WERI-Rb-1 (cell line): ENCODE data around the gene FARS2.

Experiments
- DNase-seq: peaks from one replicate; pipeline ENCODE4 v3.0.0-alpha.2; 2020
- H3K27ac ChIP-seq: fragments of 250-450 bp; sonication (Bioruptor Pico); 2 replicates; pipeline ENCODE4 v1.5.1; 2020; ENCODE audit warnings: mild to moderate bottlenecking, moderate library complexity
- H3K27me3 ChIP-seq: fragments of 250-450 bp; sonication (Bioruptor Pico); 2 replicates; pipeline ENCODE4 v1.5.1; 2021; ENCODE audit warnings: mild to moderate bottlenecking, low read depth, moderate library complexity; ENCODE audit not compliant: insufficient read depth, severe bottlenecking
- H3K36me3 ChIP-seq: fragments of 250-450 bp; sonication (Bioruptor Pico); 2 replicates; pipeline ENCODE4 v1.5.1; 2020; ENCODE audit warnings: mild to moderate bottlenecking, moderate library complexity
- H3K4me3 ChIP-seq: 2 replicates; pipeline ENCODE4 v1.5.1; 2011; ENCODE audit warnings: low read depth, mild to moderate bottlenecking, control low read depth, low read length
- H3K9me3 ChIP-seq: fragments of 250-450 bp; sonication (Bioruptor Pico); 2 replicates; pipeline ENCODE4 v1.5.1; 2021; ENCODE audit warnings: mild to moderate bottlenecking, moderate library complexity; ENCODE audit not compliant: severe bottlenecking
- CTCF ChIP-seq: IDR thresholded peaks from 2 replicates; pipeline ENCODE4 v1.5.1; 2011; ENCODE audit warnings: low read depth, mild to moderate bottlenecking, control low read depth, inconsistent platforms, low read length

Gene FARS2

GRCh38 chr6:5723841-5724691, 462.8 kb downstream of the FARS2 start:
- Histone ChIP-seq H3K27me3 (no peaks in the 10 kb centered on the region), H3K4me3 (no peak overlapping the region), H3K36me3 (no peaks in the 10 kb centered on the region), H3K9me3 (no peaks in the 10 kb centered on the region), H3K27ac (no peak overlapping the region)
- TF ChIP-seq CTCF, result no peak
- DNase-seq, result no peak

- no peak overlapping the region for H3K27ac ChIP-seq
- H3K27me3 ChIP-seq, result no peaks in the 10 kb centered on the region
- H3K4me3 ChIP-seq, result no peak overlapping the region
- no peak for TF ChIP-seq CTCF
- H3K36me3 ChIP-seq, result no peaks in the 10 kb centered on the region
- H3K9me3 ChIP-seq, result no peaks in the 10 kb centered on the region
- DNase-seq, result no peak
Observed at GRCh38 chr6:5724911-5725310, 463.6 kb downstream of the FARS2 start.

- no peak for TF ChIP-seq CTCF
- Histone ChIP-seq H3K27me3 (no peaks in the 10 kb centered on the region), H3K27ac (no peak overlapping the region), H3K9me3 (no peaks in the 10 kb centered on the region), H3K4me3 (no peak overlapping the region), H3K36me3 (no peaks in the 10 kb centered on the region)
- no peak for DNase-seq
Observed at GRCh38 chr6:5726976-5727718, 465.8 kb downstream of the FARS2 start.

- TF ChIP-seq CTCF, result no peak
- DNase-seq, result no peak
- H3K4me3 ChIP-seq, result no peak overlapping the region
- H3K9me3 ChIP-seq, result no peaks in the 10 kb centered on the region
- H3K27me3 ChIP-seq, result no peaks in the 10 kb centered on the region
- H3K27ac ChIP-seq, result peak overlapping the region; percentile 52
- H3K36me3 ChIP-seq, result no peaks in the 10 kb centered on the region
Observed at GRCh38 chr6:5728351-5729079, 467.2 kb downstream of the FARS2 start.

GRCh38 chr6:5729080-5729434, 467.7 kb downstream of the FARS2 start:
- Histone ChIP-seq H3K27ac (peak overlapping the region; percentile 52), H3K36me3 (no peaks in the 10 kb centered on the region), H3K9me3 (no peaks in the 10 kb centered on the region), H3K27me3 (no peaks in the 10 kb centered on the region), H3K4me3 (no peak overlapping the region)
- no peak for TF ChIP-seq CTCF
- DNase-seq, result no peak
